Stimulated activated CD4-positive, alpha-beta T cell treated with anti-CD3 and anti-CD28 coated beads, Interleukin-15, amount 100 ng/mL, for 1 hour (primary cell): ENCODE results near the gene SLC2A4.
A peak's percentile ranks its signal among the peaks of the same experiment; 100 is the strongest.
"Not testable (repeated sequence)": the region's sequence is repeated elsewhere in the genome, so short reads cannot be mapped to it uniquely, and the experiment has no call there.

ENCODE experiments used
- DNase-seq, 2 donors: peaks; one replicate each; pipeline ENCODE4 v3.0.0-alpha.2; 2020; ENCODE audit warnings: low read depth in 1 of 2, low spot score in 1 of 2

Gene SLC2A4

DNA sequence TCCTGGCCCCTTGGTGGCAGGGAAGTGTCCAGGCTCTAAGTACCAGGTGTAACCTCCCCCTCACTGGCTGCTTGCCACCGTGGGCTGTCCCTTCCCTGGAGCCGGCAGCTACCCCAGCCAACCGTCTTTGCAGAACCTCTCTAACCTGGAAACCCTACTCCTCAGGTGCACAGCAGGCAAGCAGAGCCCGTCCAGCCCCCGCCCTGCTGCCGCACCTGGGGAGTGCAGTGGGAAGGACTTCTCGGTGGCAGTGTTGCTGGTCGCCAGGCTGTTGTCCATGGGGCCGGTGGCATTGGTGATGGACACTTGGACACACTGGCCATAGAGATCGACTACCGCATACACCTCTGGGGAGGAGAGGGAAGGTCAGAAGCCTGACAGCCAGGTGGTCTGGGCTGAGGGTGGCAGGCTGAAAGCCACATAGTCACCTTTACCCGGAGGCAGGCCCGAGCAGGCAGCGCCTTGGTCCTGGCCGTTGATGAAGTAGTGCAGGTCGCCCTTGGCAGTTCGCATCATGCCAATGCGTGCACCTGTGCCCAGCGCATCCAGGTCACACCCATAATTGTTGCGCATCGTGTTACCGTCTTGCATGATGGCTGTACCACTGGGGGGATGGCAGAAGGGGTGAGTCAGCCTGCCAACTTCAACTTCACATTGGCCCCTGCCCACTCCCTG lies 41.1 kb downstream of the SLC2A4 start:
- no peak for DNase-seq

DNA sequence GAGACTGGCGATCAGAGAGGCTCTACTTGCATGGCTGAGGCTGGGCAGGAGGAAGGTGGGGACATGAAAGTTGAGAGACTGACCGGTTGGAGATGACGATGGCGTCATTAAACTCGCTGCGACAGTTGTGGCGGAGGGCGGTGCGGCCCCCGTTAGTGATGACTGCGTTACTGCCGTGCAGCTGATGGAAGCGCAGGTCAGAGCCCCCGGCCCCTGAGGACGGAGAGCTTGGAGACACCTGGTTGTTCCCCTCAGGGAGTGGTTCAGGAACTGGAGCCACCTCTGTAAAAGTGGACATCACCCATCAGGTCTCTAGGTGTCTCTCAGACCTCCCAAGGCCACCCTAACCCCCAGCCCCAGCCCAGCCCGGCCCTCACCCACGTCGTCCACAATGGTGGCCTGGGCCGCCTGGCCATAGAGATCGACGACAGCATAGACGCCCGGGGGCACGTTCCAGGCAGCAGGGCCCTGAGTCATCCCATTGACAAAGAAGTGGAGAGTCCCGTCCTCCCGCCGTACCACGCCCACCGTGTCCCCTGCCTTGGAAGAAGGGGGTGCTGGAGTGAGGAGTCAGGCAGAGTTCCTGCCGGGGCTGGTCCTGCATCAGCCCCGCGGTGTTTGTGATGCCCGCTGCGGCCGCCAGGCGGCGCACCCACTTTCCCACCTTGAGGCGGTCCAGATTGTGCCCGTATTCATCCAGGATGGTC lies 42.4 kb downstream of the SLC2A4 start:
- peak; percentile 50 to 51 for DNase-seq

DNA sequence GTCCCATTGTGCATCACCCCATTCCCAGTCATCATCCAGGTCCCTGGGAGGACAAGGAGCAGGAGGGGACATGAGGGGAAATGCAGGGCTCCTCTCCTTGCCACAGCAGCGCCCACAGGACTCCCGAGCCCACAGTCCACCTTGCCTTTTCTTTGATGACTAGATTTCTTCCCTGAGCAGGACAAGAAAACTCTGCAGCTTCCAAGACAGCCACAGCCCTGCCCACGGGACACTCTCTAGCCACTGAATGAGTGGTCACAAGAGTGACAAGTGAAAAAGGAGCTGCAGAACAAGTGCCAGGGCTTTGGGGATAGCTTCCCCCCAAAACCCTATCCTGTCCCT lies 42.9 kb downstream of the SLC2A4 start:
- no peak for DNase-seq

DNA sequence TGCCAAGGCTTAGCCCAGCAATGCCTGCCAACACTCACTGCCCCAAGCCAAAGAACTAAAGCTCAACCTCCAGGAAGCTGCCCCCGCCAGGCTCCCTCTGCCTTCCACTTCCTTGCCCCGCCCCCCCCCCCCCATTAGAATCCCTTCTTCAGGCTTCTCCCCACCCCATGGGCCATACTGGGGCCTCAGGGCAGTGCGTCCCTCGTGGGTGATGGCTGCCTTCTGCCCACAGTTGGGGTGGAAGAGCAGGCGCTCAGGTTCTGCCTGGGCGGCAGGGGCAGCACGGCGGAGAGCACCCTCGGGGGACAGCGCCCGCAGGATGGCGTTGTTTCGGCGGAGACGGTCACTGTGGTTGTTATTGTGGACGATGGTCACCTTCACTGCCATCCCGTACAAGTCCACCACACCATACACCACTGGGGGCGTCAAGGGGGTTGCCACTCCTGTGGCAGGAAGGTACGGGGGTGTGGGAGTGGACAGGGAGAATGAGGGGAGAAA lies 43.6 kb downstream of the SLC2A4 start:
- no peak for DNase-seq

DNA sequence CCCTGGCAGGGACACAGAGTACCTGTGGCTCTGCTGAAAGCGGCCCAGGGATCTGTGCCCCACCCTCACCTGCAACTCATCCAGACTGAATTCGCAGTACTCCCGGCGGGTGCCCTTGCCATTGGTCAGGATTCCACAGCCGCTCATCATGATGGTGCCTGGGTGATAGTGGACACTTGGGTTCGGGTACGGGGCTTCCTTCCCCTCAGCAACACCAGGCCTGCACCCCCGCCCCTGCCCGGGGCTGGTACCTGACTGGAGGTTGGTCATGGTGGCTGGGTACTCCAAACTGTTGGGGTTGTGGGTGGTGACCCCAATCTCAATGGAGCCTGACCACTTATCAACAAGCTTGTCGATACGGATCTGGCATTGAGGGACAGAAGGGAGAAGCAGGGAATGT lies 44.7 kb downstream of the SLC2A4 start:
- no peak for DNase-seq

DNA sequence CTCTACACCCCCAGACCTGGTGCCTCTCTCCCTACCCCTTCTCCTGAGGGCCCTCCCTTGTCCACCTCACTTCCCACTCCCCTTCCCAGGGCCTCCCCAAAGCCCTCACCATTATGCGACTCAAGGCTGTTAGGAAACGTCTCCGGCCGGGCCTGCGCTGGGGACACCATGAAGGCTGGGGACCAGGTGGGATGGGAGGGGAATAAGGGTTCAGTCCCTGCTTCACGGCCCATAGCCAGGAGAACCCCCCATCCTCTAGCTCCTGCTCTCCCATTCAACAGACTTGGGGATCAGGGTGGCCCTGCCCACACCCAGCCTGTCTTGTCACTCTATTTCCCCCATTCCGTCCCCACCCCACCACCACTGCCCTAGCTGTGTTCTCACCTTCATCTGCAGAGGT lies 45.5 kb downstream of the SLC2A4 start:
- DNase-seq, result no peak

DNA sequence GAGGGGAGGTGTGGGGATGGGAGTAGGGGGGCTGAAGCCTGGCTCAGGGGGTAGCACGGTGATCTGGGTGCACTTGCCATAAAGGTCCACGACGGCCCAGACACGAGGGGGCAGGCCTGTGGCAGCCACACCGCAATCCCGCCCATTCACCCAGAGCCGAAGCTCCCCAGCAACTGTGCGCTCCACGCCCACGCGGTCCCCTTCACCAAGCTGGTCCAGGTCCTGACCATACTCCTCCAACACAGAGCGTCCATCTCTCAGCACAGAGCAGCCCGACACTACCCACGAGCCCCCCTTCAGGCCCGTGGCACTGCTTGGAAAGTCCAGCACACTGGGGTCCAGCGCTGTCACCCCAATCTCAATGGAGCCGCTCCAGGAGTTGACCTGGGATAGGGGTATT lies 46.0 kb downstream of the SLC2A4 start:
- no peak for DNase-seq

DNA sequence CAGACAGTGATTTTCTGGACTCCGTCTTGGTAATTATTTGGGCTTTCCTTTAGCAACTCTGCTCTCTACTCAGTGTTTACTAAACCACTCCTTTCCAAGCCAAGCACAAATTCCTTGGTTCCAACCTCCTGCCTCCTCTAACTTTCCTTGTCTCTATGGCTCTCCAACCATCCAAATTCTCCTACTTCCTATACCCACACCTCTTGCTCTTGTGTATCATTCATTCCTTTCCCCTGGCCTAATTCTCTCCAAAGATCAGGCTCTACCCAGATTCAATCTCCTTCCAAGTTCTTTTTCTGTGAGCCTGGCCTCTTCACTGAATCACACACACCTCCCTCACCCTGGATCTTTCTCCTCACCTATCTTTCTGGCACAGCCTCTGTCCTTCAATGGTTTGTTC lies 46.5 kb downstream of the SLC2A4 start:
- no peak for DNase-seq

DNA sequence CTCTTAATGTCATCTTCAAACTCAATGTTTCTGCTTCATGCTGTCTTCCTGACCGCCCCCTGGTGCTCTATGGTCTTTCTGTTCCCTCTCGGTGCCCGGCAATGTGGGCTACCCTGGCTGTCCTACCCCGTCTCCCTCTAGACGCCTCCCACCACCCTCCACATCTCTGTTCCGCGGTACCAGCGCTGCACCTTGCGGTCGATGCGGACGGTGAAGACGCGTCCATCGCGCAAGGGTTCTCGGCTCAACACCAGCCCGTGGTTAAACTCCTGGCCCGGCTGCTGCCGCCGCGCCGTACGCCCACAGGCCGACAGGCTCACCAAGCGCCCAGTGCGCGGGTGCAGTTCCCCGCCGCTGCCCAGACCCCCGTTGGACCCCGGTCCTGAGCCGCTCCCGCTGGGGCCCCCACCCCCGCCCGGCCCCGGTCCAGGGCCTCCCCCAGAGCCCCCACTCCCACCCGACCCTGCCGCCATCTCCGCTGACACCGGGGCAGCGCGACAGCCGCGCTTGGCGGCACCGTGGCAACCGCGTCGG lies 47.4 kb downstream of the SLC2A4 start, which contains the start of gene NEURL4:
TSS of gene NEURL4 (minus strand) at position 496 of the 534 bp plus-strand sequence. CDS start at position 473, 23 bp downstream.
- no peak for DNase-seq

DNA sequence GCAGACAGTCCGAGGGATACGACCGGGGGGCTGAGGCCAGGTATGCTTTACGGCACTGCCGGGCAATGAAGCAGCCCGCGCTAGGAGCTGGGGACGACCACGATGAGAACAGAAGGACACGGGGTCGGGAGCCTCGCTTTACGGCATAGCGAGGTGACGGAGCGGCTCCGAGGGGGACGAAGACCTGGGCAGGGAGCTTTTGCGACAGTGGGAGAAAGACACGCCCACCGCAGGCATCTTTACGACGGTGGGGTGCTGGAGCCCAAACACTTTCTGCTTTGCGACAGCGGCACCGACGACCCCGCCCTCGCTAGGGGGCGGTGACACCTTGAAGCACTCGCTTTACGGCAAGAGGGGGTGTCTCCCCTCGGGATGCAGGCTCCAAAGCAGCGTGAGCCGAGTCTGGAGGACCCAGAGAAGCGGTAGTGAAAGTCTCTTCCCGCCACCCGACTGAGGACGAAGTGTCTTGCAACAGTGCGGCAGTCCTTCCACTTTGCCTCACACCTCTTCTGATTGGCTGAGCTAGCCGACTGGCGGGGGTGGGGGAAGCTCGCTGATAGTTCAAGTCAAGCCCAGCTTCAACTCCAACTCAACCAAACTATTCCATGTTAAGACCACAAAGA lies 48.0 kb downstream of the SLC2A4 start:
- peak; percentile 89 to 94 for DNase-seq

DNA sequence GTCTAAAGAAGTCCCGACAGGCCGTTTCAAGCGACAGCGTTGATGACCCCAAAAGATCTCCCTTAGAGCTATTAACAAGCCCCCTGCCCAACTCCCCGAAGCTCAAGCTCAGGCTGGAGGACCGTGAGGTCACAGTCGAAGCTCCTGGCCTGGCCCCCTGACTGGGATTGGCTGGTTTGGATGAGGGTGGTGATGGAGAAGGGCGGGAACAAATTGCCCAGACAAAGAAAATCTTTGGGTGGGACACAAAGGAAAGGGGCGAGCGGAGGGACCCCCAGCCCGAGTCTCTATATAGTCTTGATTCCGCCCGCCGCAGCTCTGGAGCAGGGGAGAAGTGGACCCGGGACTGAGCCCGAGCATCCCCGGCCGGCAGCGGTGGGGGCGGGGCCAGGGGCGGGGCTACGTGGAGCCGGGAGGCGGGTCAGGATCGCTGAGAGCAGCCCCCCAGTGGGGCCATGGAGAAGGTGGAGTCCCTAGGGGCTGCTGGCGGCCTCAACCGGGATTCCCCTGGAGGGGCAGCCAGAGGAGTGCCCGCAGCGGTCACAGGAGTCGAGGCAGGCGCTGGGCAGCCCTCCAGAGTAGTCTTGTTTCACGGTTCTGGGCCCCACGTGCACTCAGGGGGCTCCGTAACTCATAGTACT lies 48.6 kb downstream of the SLC2A4 start:
- DNase-seq, result peak; percentile 51 to 63

DNA sequence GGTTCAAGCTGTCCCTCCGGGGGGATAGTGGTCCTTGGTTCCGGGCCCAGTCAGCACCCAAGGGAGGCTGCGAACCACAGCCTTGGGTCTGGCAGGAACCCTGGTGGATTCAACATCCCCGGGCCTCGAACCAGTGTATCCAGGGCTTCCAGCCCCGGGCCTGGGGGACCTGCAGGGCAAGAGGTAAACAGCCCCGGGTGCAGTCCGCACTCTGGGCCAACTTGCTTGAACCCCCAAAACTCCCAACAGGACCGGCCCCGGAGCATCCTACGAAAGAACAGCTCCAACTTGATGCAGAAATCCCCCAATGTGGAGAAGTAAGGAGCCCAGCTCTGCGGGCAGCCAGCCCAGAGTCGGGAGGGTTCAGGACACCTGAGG lies 49.1 kb downstream of the SLC2A4 start:
- DNase-seq, result no peak

DNA sequence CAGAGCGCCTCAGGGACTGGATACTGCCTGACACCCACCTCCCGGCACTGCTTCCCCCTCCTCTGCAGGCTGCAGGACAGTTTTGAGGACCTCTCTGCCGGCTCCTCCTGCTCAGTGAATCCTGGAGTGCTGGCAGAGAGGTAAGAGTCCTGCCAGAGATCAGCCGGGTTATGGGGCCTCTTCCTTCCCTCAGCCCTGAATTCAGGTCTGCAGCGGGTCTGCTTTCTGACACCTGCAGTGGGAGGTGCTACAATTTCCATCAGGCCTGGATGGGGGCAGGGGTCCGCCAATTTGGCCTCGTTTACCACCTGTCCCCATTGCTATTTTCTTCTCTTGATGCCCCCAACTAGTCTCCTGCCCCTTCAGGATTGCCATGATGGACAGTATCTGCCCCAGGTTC lies 50.6 kb downstream of the SLC2A4 start:
- DNase-seq, result no peak

DNA sequence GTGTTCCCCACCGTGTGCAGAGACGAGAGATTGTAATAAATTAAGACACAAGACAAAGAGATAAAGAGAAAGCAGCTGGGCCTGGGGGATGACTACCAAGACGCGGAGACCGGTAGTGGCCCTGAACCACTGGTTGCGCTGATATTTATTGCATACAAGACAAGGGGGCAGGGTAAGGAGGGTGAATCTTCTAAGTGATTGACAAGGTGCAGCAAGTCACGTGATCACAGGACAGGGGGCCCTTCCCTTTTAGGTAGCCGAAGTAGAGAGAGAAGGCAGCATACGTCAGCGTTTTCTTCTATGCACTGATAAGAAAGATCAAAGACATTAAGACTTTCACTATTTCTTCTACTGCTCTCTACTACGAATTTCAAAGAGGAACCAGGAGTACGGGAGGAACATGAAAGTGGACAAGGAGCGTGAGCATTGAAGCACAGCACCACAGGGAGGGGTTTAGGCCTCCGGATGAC lies 51.1 kb downstream of the SLC2A4 start:
- DNase-seq, result not testable (repeated sequence)

DNA sequence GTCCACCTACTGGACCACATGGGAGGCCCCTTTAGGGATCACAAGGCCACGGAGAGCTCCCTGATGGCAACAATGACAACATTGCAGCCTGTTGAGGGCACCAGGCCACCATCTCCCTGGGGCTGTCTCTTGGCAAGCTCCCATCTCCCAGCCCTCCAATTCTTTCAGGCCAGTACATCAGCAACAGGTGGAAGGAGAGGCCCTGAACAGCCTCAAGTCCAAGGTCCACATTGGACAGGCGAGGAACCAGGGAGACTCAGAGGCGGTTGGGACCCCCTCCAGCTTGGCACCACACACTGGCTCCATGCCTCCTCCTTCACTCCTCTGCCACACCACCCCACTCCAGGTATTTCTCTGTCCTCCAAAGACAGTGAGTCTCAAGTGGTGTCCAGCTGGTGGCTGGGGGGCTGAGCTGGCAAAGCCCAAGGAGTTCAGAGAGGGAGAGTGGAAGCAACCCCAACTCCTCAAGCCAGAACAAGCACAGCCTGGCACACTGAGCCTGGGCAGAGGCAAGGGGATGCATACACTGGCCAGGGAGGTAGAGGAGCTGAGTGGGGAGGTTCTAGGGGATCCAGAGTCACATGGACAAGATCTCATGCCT lies 53.5 kb downstream of the SLC2A4 start:
- no peak for DNase-seq

DNA sequence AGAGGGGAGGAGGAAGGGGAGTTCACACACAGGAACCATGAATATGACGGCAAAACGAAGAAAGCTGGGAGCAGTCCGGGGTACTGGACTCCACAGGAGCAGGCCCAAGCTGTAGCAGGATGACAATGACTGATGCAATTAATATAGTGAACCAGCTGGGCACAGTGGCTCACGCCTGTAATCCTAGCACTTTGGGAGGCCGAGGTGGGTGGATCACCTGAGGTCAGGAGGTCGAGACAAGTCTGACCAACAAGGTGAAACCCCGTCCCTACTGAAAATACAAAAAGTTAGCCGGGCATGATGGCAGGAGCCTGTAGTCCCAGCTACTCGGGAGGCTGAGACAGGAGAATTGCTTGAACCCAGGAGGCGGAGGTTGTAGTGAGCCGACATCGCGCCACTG lies 54.2 kb downstream of the SLC2A4 start:
- DNase-seq, result not testable (repeated sequence)

DNA sequence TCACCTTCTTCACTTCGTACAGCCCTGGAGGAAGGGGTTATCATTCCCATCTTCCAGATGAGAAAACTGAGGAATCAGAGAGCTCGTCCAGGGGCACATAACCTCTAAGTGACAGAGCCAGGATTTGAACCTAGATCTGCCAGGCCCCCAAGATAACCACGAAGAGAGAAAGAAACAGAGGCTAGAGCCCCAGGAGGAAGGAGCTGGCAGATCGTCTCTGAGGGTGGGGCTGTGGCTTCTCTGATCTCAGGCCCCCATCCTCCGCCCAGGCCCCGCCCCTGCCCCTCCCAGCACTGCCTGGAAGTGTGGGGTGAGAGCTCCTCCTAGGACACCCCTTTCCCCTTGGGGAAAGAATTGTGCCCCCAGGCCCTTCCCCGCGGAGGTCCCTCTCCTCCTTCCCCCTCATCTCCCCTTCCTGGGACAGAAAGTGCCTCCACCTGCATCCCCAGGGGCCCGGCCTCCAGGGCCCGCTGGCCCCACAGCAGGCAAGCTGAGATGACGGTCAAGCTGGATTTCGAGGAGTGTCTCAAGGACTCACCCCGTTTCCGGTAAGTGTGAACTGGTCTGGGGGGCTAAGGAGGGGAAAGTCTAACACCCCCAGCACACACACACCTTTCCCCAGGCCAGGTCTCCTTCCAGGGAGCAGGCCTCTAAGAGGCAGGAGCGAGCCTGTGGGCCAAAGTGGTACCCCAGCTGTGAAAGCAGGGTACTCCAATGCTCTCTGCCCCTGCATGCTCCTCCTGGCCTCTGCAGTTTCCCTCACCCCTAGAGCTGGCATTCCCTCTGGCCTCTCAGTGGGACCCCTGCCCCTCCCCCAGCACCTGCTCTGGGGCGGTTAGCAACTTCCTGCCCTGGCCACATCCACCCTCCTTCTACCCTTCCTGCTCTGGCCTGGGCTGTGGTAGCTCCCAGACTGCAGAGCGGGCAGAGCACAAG lies 55.0 kb downstream of the SLC2A4 start, which contains the start of gene ACAP1:
TSS of gene ACAP1 (plus strand) at position 290 of the 936 bp plus-strand sequence. CDS start at position 496, 206 bp downstream.
- DNase-seq, result peak; percentile 73

DNA sequence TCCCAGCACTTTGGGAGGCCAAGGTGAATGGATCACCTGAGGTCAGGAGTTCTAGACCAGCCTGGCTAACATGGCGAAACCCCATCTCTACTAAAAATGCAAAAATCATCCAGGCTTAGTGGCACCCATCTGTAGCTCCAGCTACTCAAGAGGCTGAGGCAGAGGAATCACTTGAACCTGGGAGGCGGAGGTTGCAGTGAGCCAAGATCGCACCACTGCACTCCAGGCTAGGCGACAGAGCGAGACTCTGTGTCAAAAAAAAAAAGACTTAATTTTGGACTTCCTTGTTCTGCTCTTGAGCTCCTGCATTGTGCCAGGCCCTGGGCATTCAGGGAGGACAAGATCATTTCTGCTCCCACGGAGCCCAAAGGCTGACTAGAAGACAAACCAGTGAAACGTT lies 56.1 kb downstream of the SLC2A4 start:
- not testable (repeated sequence) for DNase-seq
